HG02642 (cell line): ENCODE data around the gene UTF1.
A peak's percentile ranks its signal among the peaks of the same experiment; 100 is the strongest.

Source experiments
- ATAC-seq: cut with Tn5 transposase; IDR thresholded peaks from one replicate; pipeline ENCODE4 v1.9.1; 2021; ENCODE audit warnings: mild to moderate bottlenecking; ENCODE audit not compliant: unreplicated experiment, poor library complexity

The UTF1 gene

GRCh38 chr10:133275684-133276092, 45.7 kb downstream of the UTF1 start:
- peak; percentile 32 for ATAC-seq

- ATAC-seq = no peak
Measured at GRCh38 chr10:133276100-133276434, 46.0 kb downstream of the UTF1 start.

GRCh38 chr10:133276435-133277201, 46.6 kb downstream of the UTF1 start, which contains the start of gene ADAM8:
TSS of gene ADAM8 (minus strand) at chr10:133276868. CDS start at chr10:133276817, 51 bp downstream.
- ATAC-seq = peak; percentile 41

- no peak for ATAC-seq
Measured at GRCh38 chr10:133277277-133277992, 47.4 kb downstream of the UTF1 start.

- no peak for ATAC-seq
Measured at GRCh38 chr10:133277993-133278576, 48.1 kb downstream of the UTF1 start.

GRCh38 chr10:133278577-133279265, 48.7 kb downstream of the UTF1 start:
- ATAC-seq = peak; percentile 31

- ATAC-seq = no peak
Measured at GRCh38 chr10:133279326-133280226, 49.6 kb downstream of the UTF1 start.

- ATAC-seq = no peak
Measured at GRCh38 chr10:133280391-133281059, 50.5 kb downstream of the UTF1 start.

GRCh38 chr10:133281084-133281483, 51.1 kb downstream of the UTF1 start:
- no peak for ATAC-seq
